ENCODE measurements around the gene DTWD1. TPM values are rescaled to one million over a fixed set of nuclear protein-coding genes. Genes with fewer than 3 reads are reported as not detected.

The DTWD1 gene
- total and polyA plus RNA-seq, 12 donors, result 11.7 to 45.7 (median 22.2) TPM

GRCh38 chr15:49673861-49674260 lies 53.0 kb downstream of the DTWD1 start:
- Histone ChIP-seq H3K9me3 (replicated peaks in 1 of 3) (no peaks in the 10 kb centered on the region), H3K27ac (no peak overlapping the region), H3K4me3 (no peak overlapping the region), H3K4me1 (replicated peaks in 1 of 2) (peaks cover 0 to 2% of the 10 kb centered on the region in 2 donors), H3K27me3 (no peaks in the 10 kb centered on the region), H3K36me3 (replicated peaks in 1 of 2) (no peaks in the 10 kb centered on the region)
- TF ChIP-seq POLR2A (IDR thresholded peaks at IDR 0.05) (no peak), CTCF (IDR thresholded peaks at IDR 0.05) (no peak)
- intact Hi-C loops (cut with DNase I), result no loop called here
- DNase-seq, result no peak
- WGBS, 4 donors, result 91 to 100% (median 95%) methylated on average over 1 of the region's 1 CpG

- WGBS, 4 donors, result 53 to 62% (median 56%) methylated on average over 1 of the region's 1 CpG
- no peak for DNase-seq
- H3K27ac ChIP-seq, result no peak overlapping the region
Measured at GRCh38 chr15:49674370-49674769, 53.5 kb downstream of the DTWD1 start.

GRCh38 chr15:49675041-49675440 lies 54.2 kb downstream of the DTWD1 start:
- DNase-seq, result no peak
- no peaks in the 10 kb centered on the region for H3K27me3 ChIP-seq
- H3K27ac ChIP-seq, result no peak overlapping the region
- intact Hi-C loops (cut with DNase I), result no loop called here
- no peaks in the 10 kb centered on the region for H3K9me3 ChIP-seq (replicated peaks in 1 of 3)
- no peaks in the 10 kb centered on the region for H3K36me3 ChIP-seq (replicated peaks in 1 of 2)
- H3K4me1 ChIP-seq (replicated peaks in 1 of 2), result peaks cover 0 to 2% of the 10 kb centered on the region in 2 donors
- TF ChIP-seq POLR2A (IDR thresholded peaks at IDR 0.05), result no peak
- no peak for TF ChIP-seq CTCF (IDR thresholded peaks at IDR 0.05)
- no peak overlapping the region for H3K4me3 ChIP-seq

More at GRCh38 chr15:49674370-49674769, 53.5 kb downstream of the DTWD1 start:
- Histone ChIP-seq H3K27me3 (no peaks in the 10 kb centered on the region), H3K4me1 (replicated peaks in 1 of 2) (peaks cover 0 to 2% of the 10 kb centered on the region in 2 donors), H3K4me3 (no peak overlapping the region), H3K36me3 (replicated peaks in 1 of 2) (no peaks in the 10 kb centered on the region), H3K9me3 (replicated peaks in 1 of 3) (no peaks in the 10 kb centered on the region)
- TF ChIP-seq CTCF (IDR thresholded peaks at IDR 0.05) (no peak), POLR2A (IDR thresholded peaks at IDR 0.05) (no peak)
- intact Hi-C loops (cut with DNase I), result no loop called here

GRCh38 chr15:49678655-49679054 lies 57.8 kb downstream of the DTWD1 start:
- WGBS, 4 donors, result 80 to 84% (median 84%) methylated on average over 4 of the region's 4 CpGs
- TF ChIP-seq CTCF (IDR thresholded peaks at IDR 0.05), result no peak
- no peak for TF ChIP-seq POLR2A (IDR thresholded peaks at IDR 0.05)
- H3K4me3 ChIP-seq, result no peak overlapping the region

More at GRCh38 chr15:49678655-49679054, 57.8 kb downstream of the DTWD1 start:
- Histone ChIP-seq H3K27ac (no peak overlapping the region), H3K4me1 (replicated peaks in 1 of 2) (peaks cover 0 to 2% of the 10 kb centered on the region in 2 donors), H3K27me3 (no peaks in the 10 kb centered on the region), H3K36me3 (replicated peaks in 1 of 2) (no peaks in the 10 kb centered on the region), H3K9me3 (replicated peaks in 1 of 3) (no peaks in the 10 kb centered on the region)
- intact Hi-C loops (cut with DNase I), result no loop called here
- DNase-seq, result no peak
